A549 treated with Hydrocortisone at 1 μM for 4 hours (cell line): ENCODE data around the gene HOXC12. TPM values are rescaled to one million over a fixed set of nuclear protein-coding genes. Genes with fewer than 3 reads are reported as not detected.

ENCODE experiments used
- total RNA-seq: library from RNA; stranded (reverse); fragments of 200-300 nt; extraction: Qiagen RNA extraction; gene quantifications from 5 replicates; pipeline ENCODE4 v1.2.3, GENCODE V29; 2022

Gene HOXC12
- total RNA-seq, result 0.02 to 0.05 TPM in 2 of 5 replicates, not detected in the others

GRCh38 chr12:53954694-53955035, at the start of gene HOXC12:
Gene HOXC12, plus strand, starts transcription at chr12:53954903. Its CDS starts 27 bp downstream, at chr12:53954930.

GRCh38 chr12:53938326-53939140, 16.2 kb upstream of the HOXC12 start, which contains the start of gene HOXC13:
Gene HOXC13, plus strand, starts transcription at chr12:53938831. Its CDS starts 76 bp downstream, at chr12:53938907.

GRCh38 chr12:53972722-53973235, 18.1 kb downstream of the HOXC12 start, which contains the start of gene HOXC11:
Gene HOXC11, plus strand, starts transcription at chr12:53973126. Its CDS starts 116 bp downstream, at chr12:53973242.

GRCh38 chr12:53974084-53975063, 19.7 kb downstream of the HOXC12 start, which contains the start of gene HOTAIR:
Gene HOTAIR, minus strand, starts transcription at chr12:53974954.

GRCh38 chr12:53984901-53985691, 30.4 kb downstream of the HOXC12 start, which contains the start of gene HOXC10:
Gene HOXC10, plus strand, starts transcription at chr12:53985146. Its CDS starts 114 bp downstream, at chr12:53985260.

GRCh38 chr12:54000116-54001114, 45.7 kb downstream of the HOXC12 start, which contains the start of gene HOXC9:
Gene HOXC9, plus strand, starts transcription at chr12:54000161. Its CDS starts 28 bp downstream, at chr12:54000189.

Other genes starting within 250 kb of the HOXC12 start
- 16.7 to 23.1 TPM (median 19.2 TPM) in 5 replicates for gene CALCOCO1, start 227.5 kb upstream of the HOXC12 start, total RNA-seq
- gene CISTR, start 202.9 kb upstream of the HOXC12 start, total RNA-seq, result not detected in 5 replicates
- 21.8 to 35.2 TPM (median 23.4 TPM) in 5 replicates for gene HOXC13, start 16.1 kb upstream of the HOXC12 start, total RNA-seq
- 0.73 to 0.98 TPM (median 0.91 TPM) in 5 replicates for gene HOXC11, start 18.2 kb downstream of the HOXC12 start, total RNA-seq
- gene HOTAIR, start 20.1 kb downstream of the HOXC12 start, total RNA-seq, result 0.13 to 0.48 TPM (median 0.17 TPM) in 5 replicates
- gene HOXC10, start 30.2 kb downstream of the HOXC12 start, total RNA-seq, result 2.6 to 3.1 TPM (median 2.9 TPM) in 5 replicates
- 11.0 to 16.2 TPM (median 12.6 TPM) in 5 replicates for gene HOXC9, start 45.3 kb downstream of the HOXC12 start, total RNA-seq
- gene HOXC8, start 54.1 kb downstream of the HOXC12 start, total RNA-seq, result 3.8 to 5.8 TPM (median 4.9 TPM) in 5 replicates
- 3.8 to 4.8 TPM (median 4.7 TPM) in 5 replicates for gene HOXC6, start 73.5 kb downstream of the HOXC12 start, total RNA-seq
- gene HOXC5, start 78.1 kb downstream of the HOXC12 start, total RNA-seq, result 0.52 to 0.82 TPM (median 0.60 TPM) in 5 replicates
- gene HOXC4, start 98.9 kb downstream of the HOXC12 start, total RNA-seq, result 2.7 to 3.7 TPM (median 3.2 TPM) in 5 replicates
- gene SMUG1, start 234.1 kb downstream of the HOXC12 start, total RNA-seq, result 27.3 to 35.2 TPM (median 30.9 TPM) in 5 replicates